GM18951 (cell line): ENCODE data around the gene C19orf81.

ENCODE experiments used
- POLR2A ChIP-seq: IDR thresholded peaks from 4 replicates; pipeline ENCODE4 v1.6.1; 2011; ENCODE audit warnings: mild to moderate bottlenecking; ENCODE audit not compliant: insufficient read length, insufficient read depth; ENCODE audit errors: extremely low read depth
- in situ Hi-C: fragments of 300-500 bp; cut with MboI; formaldehyde crosslinking; loops from one replicate; pipeline ENCODE4 v1.12.0; 2022; ENCODE audit warnings: low sequenced_read_pairs, mixed read lengths, inconsistent platforms; ENCODE audit not compliant: unreplicated experiment

The C19orf81 gene

GRCh38 chr19:50676625-50677197 lies 27.5 kb downstream of the C19orf81 start:
- TF ChIP-seq POLR2A: no peak
- in situ Hi-C loops: no loop called here

DNA sequence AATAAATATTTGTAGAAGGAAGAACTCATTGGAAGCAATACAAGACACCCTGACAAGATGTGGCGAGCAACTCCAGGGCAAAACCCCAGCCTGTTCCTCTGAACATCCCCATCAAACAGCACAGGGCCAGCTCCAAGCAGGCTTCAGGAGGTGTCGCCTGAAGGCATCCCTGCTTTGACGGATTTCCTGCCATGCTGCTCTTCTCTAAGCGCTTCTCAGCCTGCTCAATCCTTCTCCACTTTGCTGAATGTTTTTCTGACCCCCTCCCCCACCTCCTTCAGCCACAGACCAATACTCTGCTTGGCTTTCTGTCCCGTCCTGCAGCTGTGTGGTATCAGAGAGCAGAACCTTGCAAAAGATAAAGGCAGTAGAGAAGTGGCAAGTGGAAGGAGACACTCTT lies 28.4 kb downstream of the C19orf81 start:
- in situ Hi-C loops: no loop called here
- no peak for TF ChIP-seq POLR2A

- TF ChIP-seq POLR2A: no peak
- in situ Hi-C loops: no loop called here
These were observed 29.1 kb downstream of the C19orf81 start for GRCh38 chr19:50678323-50678722.

- in situ Hi-C loops: no loop called here
These were observed 30.2 kb downstream of the C19orf81 start for GRCh38 chr19:50679177-50680125.

DNA sequence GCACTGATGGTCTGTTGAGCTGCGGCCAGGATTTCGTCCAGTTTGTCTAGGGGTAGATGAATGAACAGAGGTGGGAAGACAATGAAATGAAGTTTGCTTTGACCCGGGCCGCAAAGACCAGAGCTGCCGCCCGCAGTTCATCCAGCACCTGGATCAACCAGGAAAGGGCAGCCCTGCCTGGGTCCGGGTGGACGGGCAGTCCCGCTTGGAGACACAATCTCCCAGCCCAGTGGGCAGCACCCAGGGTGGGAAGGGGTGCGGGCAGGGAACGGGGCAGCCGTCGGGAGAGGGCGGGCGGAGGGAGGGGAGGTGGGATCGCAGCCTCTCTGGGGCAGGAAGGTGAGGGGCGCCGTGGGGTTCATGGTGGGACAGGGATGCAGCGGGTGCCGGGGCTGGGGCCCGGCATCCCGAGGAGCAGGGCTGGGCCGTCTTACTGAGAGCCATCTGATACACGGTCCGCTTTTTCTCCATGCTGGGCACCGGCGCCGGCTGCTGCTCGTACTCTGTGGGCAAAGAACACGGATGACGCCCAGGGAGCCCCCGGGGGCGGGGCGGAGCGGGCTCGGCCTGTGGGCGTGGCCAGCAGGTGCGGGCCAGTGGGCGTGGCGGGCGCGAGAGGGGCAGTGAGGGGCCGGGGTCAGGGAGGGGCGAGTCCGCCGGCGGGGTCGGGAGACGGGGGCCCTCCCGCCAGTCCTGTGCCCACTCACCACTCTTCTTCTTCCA lies 37.2 kb downstream of the C19orf81 start:
- TF ChIP-seq POLR2A: no peak
- in situ Hi-C loops: no loop called here

More at GRCh38 chr19:50679177-50680125, 30.2 kb downstream of the C19orf81 start:
- no peak for TF ChIP-seq POLR2A

DNA sequence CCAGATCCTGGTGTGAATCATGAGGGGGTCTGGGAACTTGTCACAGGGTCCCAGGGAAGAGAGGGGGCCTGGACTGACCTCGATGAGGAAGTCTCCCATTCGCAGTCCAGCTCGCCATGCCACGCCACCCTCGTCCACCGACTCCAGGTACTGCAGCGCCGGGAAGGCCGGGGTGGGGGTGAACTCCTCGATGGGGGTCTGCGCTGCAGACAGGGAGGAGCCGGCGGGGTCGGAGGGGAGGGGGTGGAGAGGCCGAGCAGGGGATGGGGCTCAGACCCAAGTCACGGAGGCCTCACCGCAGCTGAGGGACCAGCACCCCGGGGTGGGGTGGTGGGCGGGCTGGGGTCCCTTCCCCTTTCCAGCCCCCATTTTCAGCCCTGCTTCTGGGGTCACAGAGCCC lies 39.5 kb downstream of the C19orf81 start:
- in situ Hi-C loops: no loop called here
- no peak for TF ChIP-seq POLR2A

- TF ChIP-seq POLR2A: no peak
- in situ Hi-C loops: no loop called here
These were observed 41.2 kb downstream of the C19orf81 start for GRCh38 chr19:50690439-50690838.

- TF ChIP-seq POLR2A: no peak
- in situ Hi-C loops: no loop called here
These were observed 44.1 kb downstream of the C19orf81 start for GRCh38 chr19:50693064-50693975.

GRCh38 chr19:50694815-50695145 lies 45.5 kb downstream of the C19orf81 start:
- TF ChIP-seq POLR2A: no peak
- in situ Hi-C loops: no loop called here

DNA sequence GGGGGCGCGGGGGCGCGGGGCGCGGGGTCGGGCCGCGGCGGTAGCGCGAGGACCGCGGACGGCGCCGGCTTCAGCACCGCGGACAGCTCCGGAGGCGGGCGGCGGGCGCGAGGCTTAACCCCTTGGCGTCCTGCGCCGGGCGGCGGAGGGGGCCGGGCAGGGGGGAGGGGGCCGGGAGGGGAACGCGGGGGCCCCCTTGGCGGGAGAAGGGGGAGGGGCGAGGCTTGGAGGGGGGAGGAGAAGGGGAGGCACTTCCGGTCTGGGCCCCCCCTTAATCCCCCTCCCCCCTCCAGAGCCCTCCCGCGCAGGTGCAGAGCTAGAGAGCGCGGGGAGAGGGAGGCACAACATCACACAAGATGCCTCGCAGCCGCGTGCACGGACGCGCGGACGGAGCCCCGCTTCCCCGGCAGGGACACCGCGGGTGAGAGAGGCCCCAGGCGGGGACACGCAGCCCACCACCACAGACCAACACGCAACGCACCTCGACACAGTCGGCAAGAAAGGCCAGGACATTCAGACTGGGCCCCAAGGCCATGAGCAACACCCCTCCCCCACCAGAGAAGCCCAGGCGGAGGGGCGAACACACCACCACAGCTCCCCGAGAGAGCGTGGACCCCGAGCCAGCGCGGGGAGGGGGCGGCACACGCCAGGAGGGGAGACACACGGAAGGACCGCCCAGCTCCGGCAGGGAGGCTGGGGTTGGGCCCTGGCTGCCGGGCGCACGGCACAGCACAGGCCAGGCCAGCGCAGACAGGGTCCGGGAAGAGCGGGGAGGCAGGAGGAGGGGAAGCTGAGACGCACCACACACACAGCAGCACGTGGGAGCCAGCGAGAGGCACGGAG lies 46.2 kb downstream of the C19orf81 start:
- in situ Hi-C loops: no loop called here
- no peak for TF ChIP-seq POLR2A

DNA sequence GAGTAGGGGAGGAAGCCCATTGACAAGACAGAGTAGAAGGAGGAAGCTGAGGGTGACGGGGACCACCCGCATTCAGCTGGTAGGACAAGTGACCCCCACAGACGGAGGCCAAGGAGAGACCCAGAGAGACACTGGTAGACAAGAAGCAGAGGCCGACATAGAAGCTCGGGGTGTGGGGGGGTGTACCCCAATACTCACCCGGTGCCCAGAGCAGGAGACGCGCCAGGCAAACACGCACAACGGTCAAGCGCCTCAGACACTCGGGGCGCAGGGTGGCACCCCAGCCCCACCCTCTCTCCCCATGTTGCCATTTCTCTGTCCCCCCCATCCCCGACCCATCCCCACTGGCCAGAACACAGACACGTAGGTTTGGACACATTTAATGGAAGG lies 46.8 kb downstream of the C19orf81 start:
- no peak for TF ChIP-seq POLR2A
- in situ Hi-C loops: no loop called here
